SK-N-SH (cell line): Measurements from ENCODE around the gene TSACC. TPM values are rescaled to one million over a fixed set of nuclear protein-coding genes. Genes with fewer than 3 reads are reported as not detected.
A peak's percentile ranks its signal among the peaks of the same experiment; 100 is the strongest.
"Not testable (repeated sequence)": the region's sequence is repeated elsewhere in the genome, so short reads cannot be mapped to it uniquely, and the experiment has no call there.

Experiments
- CTCF ChIA-PET: fragments of 300-600, 350-600 bp; formaldehyde crosslinking; extraction: SDS; loops from one replicate; lab custom pipeline; 2021; lab: Yijun Ruan, JAX
- POLR2A ChIA-PET: fragments of 350-600 bp; sonication (Branson Sonifier 250); formaldehyde crosslinking; extraction: SDS; loops from one replicate; lab custom pipeline; 2020; ENCODE audit warnings: antibody characterized with exemption, inconsistent platforms; lab: Yijun Ruan, JAX
- DNase-seq: peaks from one replicate; pipeline ENCODE4 v3.0.0; 2012
- H2AFZ ChIP-seq: fragments of 200-600 bp; sonication (generic); 2 replicates; pipeline ENCODE4 v1.8.1; 2016; ENCODE audit warnings: antibody characterized with exemption, mild to moderate bottlenecking, low read depth
- H3F3A ChIP-seq: fragments of 200-600 bp; sonication (generic); replicated peaks from 2 replicates; pipeline ENCODE3; 2016; ENCODE audit warnings: antibody characterized with exemption, mild to moderate bottlenecking; ENCODE audit not compliant: insufficient read depth
- H3K27ac ChIP-seq, 2 experiments: fragments of 200-500 bp in 1 of 2; fragments of 200-600 bp in 1 of 2; sonication (Bioruptor generic) in 1 of 2; sonication (generic), shearing (Covaris generic) in 1 of 2; 2 replicates each; pipeline versions ENCODE4 v1.5.1 to v1.6.1; 2014 to 2016; ENCODE audit warnings: low read depth in 2 of 2, inconsistent platforms in 1 of 2, low read length in 1 of 2, mild to moderate bottlenecking in 1 of 2, mixed read lengths in 1 of 2
- H3K27me3 ChIP-seq: fragments of 200-600 bp; sonication (generic), shearing (Covaris generic); 2 replicates; pipeline ENCODE4 v1.6.1; 2016; ENCODE audit warnings: mixed run types; ENCODE audit not compliant: insufficient read depth
- H3K36me3 ChIP-seq, 2 experiments: fragments of 200-500 bp in 1 of 2; fragments of 200-600 bp in 1 of 2; sonication (Bioruptor generic) in 1 of 2; sonication (generic) in 1 of 2; replicated peaks in 1 of 2; 2 replicates each; pipeline versions ENCODE3 to v1.5.1; 2014 to 2016; ENCODE audit warnings: low read length in 1 of 2, mild to moderate bottlenecking in 1 of 2; ENCODE audit not compliant: insufficient read depth in 2 of 2, control insufficient read depth in 1 of 2
- H3K4me1 ChIP-seq, 2 experiments: fragments of 200-500 bp in 1 of 2; fragments of 200-600 bp in 1 of 2; sonication (Bioruptor generic) in 1 of 2; sonication (generic), shearing (Covaris generic) in 1 of 2; 2 replicates each; pipeline versions ENCODE4 v1.5.1 to v1.6.1; 2014 to 2016; ENCODE audit warnings: low read depth in 1 of 2, low read length in 1 of 2, mixed run types in 1 of 2; ENCODE audit not compliant: insufficient read depth in 2 of 2, control insufficient read depth in 1 of 2
- H3K4me2 ChIP-seq: fragments of 200-600 bp; sonication (generic), shearing (Covaris generic); 2 replicates; pipeline ENCODE4 v1.6.1; 2017; ENCODE audit warnings: mixed run types
- H3K4me3 ChIP-seq, 2 experiments: fragments of 200-500 bp in 1 of 2; fragments of 200-600 bp in 1 of 2; sonication (Bioruptor generic) in 1 of 2; sonication (generic), shearing (Covaris generic) in 1 of 2; 2 replicates each; pipeline versions ENCODE4 v1.5.1 to v1.8.1; 2014 to 2016; ENCODE audit warnings: low read depth in 2 of 2, inconsistent platforms in 1 of 2, low read length in 1 of 2, mild to moderate bottlenecking in 1 of 2, mixed read lengths in 1 of 2, moderate library complexity in 1 of 2
- H3K79me2 ChIP-seq: fragments of 200-600 bp; sonication (generic); 2 replicates; pipeline ENCODE4 v1.8.1; 2017; ENCODE audit warnings: mild to moderate bottlenecking; ENCODE audit not compliant: insufficient read depth
- H3K9ac ChIP-seq: fragments of 200-600 bp; sonication (generic); 2 replicates; pipeline ENCODE4 v1.6.1; 2017; ENCODE audit warnings: mixed run types
- H3K9me2 ChIP-seq: fragments of 200-600 bp; sonication (generic); 2 replicates; pipeline ENCODE4 v1.6.1; 2017; ENCODE audit warnings: mixed run types
- H3K9me3 ChIP-seq: fragments of 200-600 bp; sonication (generic); 2 replicates; pipeline ENCODE4 v1.6.1; 2017; ENCODE audit warnings: mixed run types, mild to moderate bottlenecking, moderate library complexity
- H4K20me1 ChIP-seq: fragments of 200-600 bp; sonication (generic); 2 replicates; pipeline ENCODE4 v1.6.1; 2017; ENCODE audit warnings: mild to moderate bottlenecking, mixed run types; ENCODE audit not compliant: insufficient read depth
- CHD2 ChIP-seq: fragments of 150-350 bp; IDR thresholded peaks from 2 replicates; pipeline ENCODE4 v1.6.1; 2018; ENCODE audit warnings: low read length; ENCODE audit not compliant: partially characterized antibody
- EP300 ChIP-seq, 2 experiments: IDR thresholded peaks; 2 replicates each; pipeline versions ENCODE4 v1.4.0 to v1.6.1; 2012; ENCODE audit warnings: borderline replicate concordance in 1 of 2, low read depth in 1 of 2, low read length in 1 of 2
- FOSL2 ChIP-seq: IDR thresholded peaks from 2 replicates; pipeline ENCODE4 v1.4.0; 2012; ENCODE audit warnings: low read depth, mild to moderate bottlenecking, moderate library complexity, borderline replicate concordance
- FOXJ3 ChIP-seq: sonication (generic); formaldehyde crosslinking; IDR thresholded peaks from 2 replicates; pipeline ENCODE4 v1.5.1; 2020; ENCODE audit warnings: mild to moderate bottlenecking, missing genetic modification reagents
- GABPA ChIP-seq: IDR thresholded peaks from 2 replicates; pipeline ENCODE4 v1.4.0; 2012; ENCODE audit warnings: low read depth, mild to moderate bottlenecking
- GATA2 ChIP-seq: sonication (generic); formaldehyde crosslinking; IDR thresholded peaks from 2 replicates; pipeline ENCODE4 v1.5.0; 2020; ENCODE audit warnings: mild to moderate bottlenecking, missing genetic modification reagents
- JUND ChIP-seq: IDR thresholded peaks from 2 replicates; pipeline ENCODE4 v1.4.0; 2012
- RAD21 ChIP-seq: IDR thresholded peaks from 2 replicates; pipeline ENCODE4 v1.6.1; 2012; ENCODE audit warnings: mild to moderate bottlenecking, low read length
- RCOR1 ChIP-seq: fragments of 150-350 bp; IDR thresholded peaks from 2 replicates; pipeline ENCODE4 v1.6.1; 2017; ENCODE audit warnings: antibody characterized with exemption, low read length
- RXRA ChIP-seq: IDR thresholded peaks from 2 replicates; pipeline ENCODE4 v1.4.0; 2012; ENCODE audit warnings: low read depth, mild to moderate bottlenecking, borderline replicate concordance
- USF2 ChIP-seq: fragments of 150-350 bp; IDR thresholded peaks from 2 replicates; pipeline ENCODE4 v1.6.1; 2017; ENCODE audit warnings: antibody characterized with exemption, low read length, low read depth, borderline replicate concordance
- WGBS: methylation state at CpG from one replicate; pipeline ENCODE4 v1.1.6; 2017; ENCODE audit warnings: low lambda C conversion rate; 5-methylcytosine and 5-hydroxymethylcytosine counted together
- polyA plus RNA-seq, 3 experiments: library from polyadenylated mRNA; depleted of rRNA; stranded (reverse); fragments of >200 nt; gene quantifications; 2 replicates each; pipeline ENCODE4 v1.2.3, GENCODE V29; 2012

Gene TSACC
- polyA plus RNA-seq, 1 of the 3 experiments (the other 2 are of a cell fraction) = 1.5 TPM

- POLR2A ChIA-PET = no interaction called here
- no peaks in the 10 kb centered on the region for H3K79me2 ChIP-seq
- H3F3A ChIP-seq = peaks cover 3% of the 10 kb centered on the region
Observed at GRCh38 chr1:156344409-156344808, 6.1 kb downstream of the TSACC start.

GRCh38 chr1:156346035-156346434, 7.7 kb downstream of the TSACC start:
- H3F3A ChIP-seq, H3K79me2 ChIP-seq, H2AFZ ChIP-seq, H3K9me3 ChIP-seq, DNase-seq, H3K9ac ChIP-seq, H3K27me3 ChIP-seq, H3K36me3 ChIP-seq, H3K4me2 ChIP-seq, H4K20me1 ChIP-seq, H3K4me3 ChIP-seq, POLR2A ChIA-PET, H3K9me2 ChIP-seq: not testable (repeated sequence)
- WGBS = 96% methylated on average over 2 of the region's 2 CpGs
- Histone ChIP-seq H3K27ac (peak overlapping the region in 1 of 2 experiments; percentile 87; a peak in 1 of 4 replicates), H3K4me1 (peaks cover 0 to 23% of the 10 kb centered on the region in 2 experiments; a peak in 2 of 4 replicates)
- CTCF ChIA-PET = interaction anchor here (0.6 to 3.7 kb wide), 3 partner anchors 13 to 40 kb away, joined by 3 to 15 read pairs (median 14); no protein-coding TSS in a partner anchor

More at GRCh38 chr1:156344409-156344808, 6.1 kb downstream of the TSACC start:
- Histone ChIP-seq H3K9ac (no peak overlapping the region), H3K9me2 (no peaks in the 10 kb centered on the region), H3K4me3 (no peak overlapping the region), H3K9me3 (no peaks in the 10 kb centered on the region), H2AFZ (no peak overlapping the region), H4K20me1 (no peaks in the 10 kb centered on the region), H3K4me1 (peaks cover 0 to 23% of the 10 kb centered on the region in 2 experiments; a peak in 2 of 4 replicates), H3K27me3 (no peaks in the 10 kb centered on the region), H3K36me3 (no peaks in the 10 kb centered on the region), H3K27ac (peak overlapping the region in 1 of 2 experiments; percentile 71; a peak in 2 of 4 replicates), H3K4me2 (no peak overlapping the region)
- CTCF ChIA-PET = interaction anchor here (0.7 to 2.5 kb wide), 5 partner anchors 15 to 382 kb away, joined by 3 to 14 read pairs (median 4); no protein-coding TSS in a partner anchor
- DNase-seq = peak; percentile 51
- no peak for TF ChIP-seq GABPA
- TF ChIP-seq RCOR1 = peak; percentile 77
- 0 out of 2 replicates have a peak, but pooled peaks have one; percentile 50 for TF ChIP-seq FOXJ3 (CRISPR knock-in tag)
- no peak for TF ChIP-seq JUND
- no peak for TF ChIP-seq FOSL2
- TF ChIP-seq GATA2 = peak; percentile 35; the same call in 1 of the 2 replicates
- no peak for TF ChIP-seq RXRA
- TF ChIP-seq EP300 (IDR thresholded peaks at IDR 0.05; ENCODE audit: borderline replicate concordance in 1 of 2, low read depth in 1 of 2, low read length in 1 of 2) = peak in 1 of 2 experiments; percentile 51; a peak in 1 of 4 replicates
- no peak for TF ChIP-seq USF2
- TF ChIP-seq CHD2 = peak; percentile 41
- no peak for TF ChIP-seq RAD21
- 57% methylated on average over 3 of the region's 3 CpGs for WGBS
